OCI-LY1 (cell line): ENCODE results near the gene P4HA3.

ENCODE experiments used
- H2AFZ ChIP-seq: fragments of 200-600 bp; sonication (generic), shearing (Covaris generic); 2 replicates; pipeline ENCODE4 v1.6.0; 2014; ENCODE audit warnings: antibody characterized with exemption, mild to moderate bottlenecking, low read length
- H3F3A ChIP-seq: fragments of 200-600 bp; sonication (generic), shearing (Covaris generic); 2 replicates; pipeline ENCODE4 v1.6.0; 2014; ENCODE audit warnings: mild to moderate bottlenecking, antibody characterized with exemption, low read length, moderate library complexity; ENCODE audit not compliant: insufficient read depth
- H3K27ac ChIP-seq: fragments of 200-600 bp; sonication (generic); 2 replicates; pipeline ENCODE4 v1.5.1; 2014; ENCODE audit warnings: low read length, mixed run types, mild to moderate bottlenecking, low read depth; ENCODE audit not compliant: poor library complexity, severe bottlenecking
- H3K27me3 ChIP-seq: fragments of 200-600 bp; sonication (generic); 2 replicates; pipeline ENCODE4 v1.6.0; 2014; ENCODE audit warnings: antibody characterized with exemption, mild to moderate bottlenecking, low read length, moderate library complexity; ENCODE audit not compliant: insufficient read depth
- H3K36me3 ChIP-seq: fragments of 200-600 bp; sonication (generic); 2 replicates; pipeline ENCODE4 v1.6.1; 2014; ENCODE audit warnings: mild to moderate bottlenecking, antibody characterized with exemption, low read length, moderate library complexity, mixed read lengths; ENCODE audit not compliant: insufficient read depth
- H3K4me1 ChIP-seq: fragments of 200-600 bp; sonication (generic); 2 replicates; pipeline ENCODE4 v1.5.1; 2014; ENCODE audit warnings: mild to moderate bottlenecking, low read length, moderate library complexity; ENCODE audit not compliant: insufficient read depth, severe bottlenecking
- H3K4me2 ChIP-seq: fragments of 200-600 bp; sonication (generic), shearing (Covaris generic); 2 replicates; pipeline ENCODE4 v1.6.1; 2014; ENCODE audit warnings: low read length
- H3K4me3 ChIP-seq: fragments of 200-600 bp; sonication (generic); 2 replicates; pipeline ENCODE4 v1.5.1; 2014; ENCODE audit warnings: low read length, low read depth, mild to moderate bottlenecking, mixed read lengths; ENCODE audit not compliant: poor library complexity, severe bottlenecking
- H3K79me2 ChIP-seq: fragments of 200-600 bp; shearing (Covaris generic); 2 replicates; pipeline ENCODE4 v1.6.1; 2016; ENCODE audit warnings: mixed run types, low read length, mixed read lengths; ENCODE audit not compliant: insufficient read depth
- H3K9ac ChIP-seq: fragments of 200-600 bp; sonication (generic), shearing (Covaris generic); 2 replicates; pipeline ENCODE4 v1.6.1; 2014; ENCODE audit warnings: mild to moderate bottlenecking, low read length, mixed read lengths
- H3K9me2 ChIP-seq: fragments of 200-600 bp; sonication (generic), shearing (Covaris generic); 2 replicates; pipeline ENCODE4 v1.6.1; 2014; ENCODE audit warnings: low read depth, mild to moderate bottlenecking, low read length, mixed read lengths
- H3K9me3 ChIP-seq: fragments of 200-600 bp; shearing (Covaris generic); 2 replicates; pipeline ENCODE4 v1.6.1; 2014; ENCODE audit warnings: low read length, mixed read lengths
- H4K20me1 ChIP-seq: fragments of 200-600 bp; sonication (generic), shearing (Covaris generic); 2 replicates; pipeline ENCODE4 v1.6.0; 2016; ENCODE audit warnings: mild to moderate bottlenecking, low read length; ENCODE audit not compliant: insufficient read depth
- EZH2 ChIP-seq: fragments of 200-600 bp; sonication (generic), shearing (Covaris generic); IDR thresholded peaks from 2 replicates; pipeline ENCODE4 v1.8.0; 2017; ENCODE audit warnings: borderline replicate concordance, mixed run types, mild to moderate bottlenecking, antibody characterized with exemption, low read length, moderate library complexity, mixed read lengths
- TF ChIP-seq, protein P1 (sequence below): fragments of 200-600 bp; sonication (generic), shearing (Covaris generic); IDR thresholded peaks from 2 replicates; pipeline ENCODE4 v1.5.1; 2017; ENCODE audit warnings: mild to moderate bottlenecking, antibody characterized with exemption, low read length, moderate library complexity, mixed read lengths

P4HA3 gene

GRCh38 chr11:74341921-74342320, 30.5 kb upstream of the P4HA3 start:
- Histone ChIP-seq H4K20me1 (no peaks in the 10 kb centered on the region), H3K9me3 (no peaks in the 10 kb centered on the region), H3K9ac (no peak overlapping the region), H3K9me2 (no peaks in the 10 kb centered on the region), H3K27ac (no peak overlapping the region), H3K4me2 (no peak overlapping the region), H3K79me2 (no peaks in the 10 kb centered on the region), H2AFZ (no peak overlapping the region), H3K4me1 (no peaks in the 10 kb centered on the region), H3K27me3 (no peaks in the 10 kb centered on the region), H3K4me3 (no peak overlapping the region), H3F3A (no peaks in the 10 kb centered on the region), H3K36me3 (no peaks in the 10 kb centered on the region)
- TF ChIP-seq, protein P1, sequence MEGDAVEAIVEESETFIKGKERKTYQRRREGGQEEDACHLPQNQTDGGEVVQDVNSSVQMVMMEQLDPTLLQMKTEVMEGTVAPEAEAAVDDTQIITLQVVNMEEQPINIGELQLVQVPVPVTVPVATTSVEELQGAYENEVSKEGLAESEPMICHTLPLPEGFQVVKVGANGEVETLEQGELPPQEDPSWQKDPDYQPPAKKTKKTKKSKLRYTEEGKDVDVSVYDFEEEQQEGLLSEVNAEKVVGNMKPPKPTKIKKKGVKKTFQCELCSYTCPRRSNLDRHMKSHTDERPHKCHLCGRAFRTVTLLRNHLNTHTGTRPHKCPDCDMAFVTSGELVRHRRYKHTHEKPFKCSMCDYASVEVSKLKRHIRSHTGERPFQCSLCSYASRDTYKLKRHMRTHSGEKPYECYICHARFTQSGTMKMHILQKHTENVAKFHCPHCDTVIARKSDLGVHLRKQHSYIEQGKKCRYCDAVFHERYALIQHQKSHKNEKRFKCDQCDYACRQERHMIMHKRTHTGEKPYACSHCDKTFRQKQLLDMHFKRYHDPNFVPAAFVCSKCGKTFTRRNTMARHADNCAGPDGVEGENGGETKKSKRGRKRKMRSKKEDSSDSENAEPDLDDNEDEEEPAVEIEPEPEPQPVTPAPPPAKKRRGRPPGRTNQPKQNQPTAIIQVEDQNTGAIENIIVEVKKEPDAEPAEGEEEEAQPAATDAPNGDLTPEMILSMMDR: no peak
- no peak for TF ChIP-seq EZH2

- Histone ChIP-seq H3F3A (no peaks in the 10 kb centered on the region), H2AFZ (no peak overlapping the region), H4K20me1 (no peaks in the 10 kb centered on the region), H3K36me3 (no peaks in the 10 kb centered on the region), H3K9me2 (no peaks in the 10 kb centered on the region), H3K4me2 (no peak overlapping the region), H3K79me2 (no peaks in the 10 kb centered on the region), H3K9ac (no peak overlapping the region), H3K27me3 (no peaks in the 10 kb centered on the region), H3K27ac (no peak overlapping the region), H3K4me3 (no peak overlapping the region), H3K9me3 (no peaks in the 10 kb centered on the region), H3K4me1 (no peaks in the 10 kb centered on the region)
- TF ChIP-seq, protein P1: no peak
- no peak for TF ChIP-seq EZH2
These were observed 28.2 kb upstream of the P4HA3 start for GRCh38 chr11:74339619-74340018.

GRCh38 chr11:74338963-74339362, 27.5 kb upstream of the P4HA3 start:
- Histone ChIP-seq H4K20me1 (no peaks in the 10 kb centered on the region), H3K4me1 (no peaks in the 10 kb centered on the region), H3K9me2 (no peaks in the 10 kb centered on the region), H3K9ac (no peak overlapping the region), H3K36me3 (no peaks in the 10 kb centered on the region), H3K9me3 (no peaks in the 10 kb centered on the region), H2AFZ (no peak overlapping the region), H3K27me3 (no peaks in the 10 kb centered on the region), H3K27ac (no peak overlapping the region), H3F3A (no peaks in the 10 kb centered on the region), H3K79me2 (no peaks in the 10 kb centered on the region), H3K4me3 (no peak overlapping the region), H3K4me2 (no peak overlapping the region)
- TF ChIP-seq, protein P1: no peak
- no peak for TF ChIP-seq EZH2
